ENCODE data around the gene KIZ.

KIZ gene

GRCh38 chr20:21101453-21101931 is 24.4 kb upstream of the KIZ start:
- TF ChIP-seq CTCF (IDR thresholded peaks at IDR 0.05; ENCODE audit: borderline replicate concordance, insufficient read depth, low read depth, low read length), result no peak
- peak overlapping the region; percentile 48 for H3K4me3 ChIP-seq (ENCODE audit: low read depth, low read length)

GRCh38 chr20:21101932-21102575 is 23.8 kb upstream of the KIZ start:
- no peak overlapping the region for H3K4me3 ChIP-seq (ENCODE audit: low read depth, low read length)
- TF ChIP-seq CTCF (IDR thresholded peaks at IDR 0.05; ENCODE audit: borderline replicate concordance, insufficient read depth, low read depth, low read length), result no peak

- TF ChIP-seq CTCF (IDR thresholded peaks at IDR 0.05; ENCODE audit: borderline replicate concordance, insufficient read depth, low read depth, low read length), result no peak
- no peak overlapping the region for H3K4me3 ChIP-seq (ENCODE audit: low read depth, low read length)
These were observed 23.1 kb upstream of the KIZ start for GRCh38 chr20:21102603-21103311.

- TF ChIP-seq CTCF (IDR thresholded peaks at IDR 0.05; ENCODE audit: borderline replicate concordance, insufficient read depth, low read depth, low read length), result no peak
These were observed 22.1 kb upstream of the KIZ start for GRCh38 chr20:21103582-21104465.

GRCh38 chr20:21104466-21104761 is 21.5 kb upstream of the KIZ start:
- no peak for TF ChIP-seq CTCF (IDR thresholded peaks at IDR 0.05; ENCODE audit: borderline replicate concordance, insufficient read depth, low read depth, low read length)
- no peak overlapping the region for H3K4me3 ChIP-seq (ENCODE audit: low read depth, low read length)

More at GRCh38 chr20:21103582-21104465, 22.1 kb upstream of the KIZ start:
- H3K4me3 ChIP-seq (ENCODE audit: low read depth, low read length), result no peak overlapping the region

- TF ChIP-seq CTCF (IDR thresholded peaks at IDR 0.05; ENCODE audit: borderline replicate concordance, insufficient read depth, low read depth, low read length), result no peak
- H3K4me3 ChIP-seq (ENCODE audit: low read depth, low read length), result no peak overlapping the region
These were observed 21.0 kb upstream of the KIZ start for GRCh38 chr20:21104921-21105320.

All from GM12875 (cell line).